CD4-positive, alpha-beta memory T cell (primary cell): ENCODE data around the gene RBKS. TPM values are rescaled to one million over a fixed set of nuclear protein-coding genes. Genes with fewer than 3 reads are reported as not detected.

Experiments
- CTCF ChIA-PET: fragments of 350-600 bp; sonication (Branson Sonifier 250); formaldehyde crosslinking; loops from one replicate; lab custom pipeline; 2021; ENCODE audit warnings: inconsistent platforms; ENCODE audit not compliant: partially characterized antibody; lab: Charles Lee
- POLR2A ChIA-PET: fragments of 350-600 bp; sonication (Branson Sonifier 250); formaldehyde crosslinking; loops from one replicate; lab custom pipeline; 2021; ENCODE audit not compliant: partially characterized antibody; lab: Charles Lee
- DNase-seq, 5 donors: peaks; one replicate each; pipeline versions ENCODE4 v3.0.0 to v3.0.0-alpha.2; 2020 to 2022; ENCODE audit warnings: mixed read lengths in 1 of 5
- H3K27ac ChIP-seq: one replicate; pipeline ENCODE4 v1.7.0; 2013; ENCODE audit warnings: low read depth, low read length
- H3K27me3 ChIP-seq: 2 replicates; pipeline ENCODE4 v1.7.0; 2013; ENCODE audit warnings: mild to moderate bottlenecking, low read length, moderate library complexity; ENCODE audit not compliant: insufficient read depth
- H3K36me3 ChIP-seq: 2 replicates; pipeline ENCODE4 v1.7.0; 2013; ENCODE audit warnings: mild to moderate bottlenecking, low read length, moderate library complexity; ENCODE audit not compliant: insufficient read depth
- H3K4me1 ChIP-seq: 2 replicates; pipeline ENCODE4 v1.7.0; 2013; ENCODE audit warnings: mild to moderate bottlenecking, low read length, moderate library complexity; ENCODE audit not compliant: insufficient read depth
- H3K4me3 ChIP-seq, 2 donors: one replicate each; pipeline ENCODE4 v1.7.0; 2013; ENCODE audit warnings: low read length in 2 of 2, mild to moderate bottlenecking in 1 of 2
- H3K9me3 ChIP-seq, 2 donors: one replicate each; pipeline ENCODE4 v1.7.0; 2013; ENCODE audit warnings: low read length in 2 of 2, control low read depth in 1 of 2; ENCODE audit not compliant: control insufficient read depth in 1 of 2
- H3K27ac Mint-ChIP-seq, 7 donors: one replicate each; pipeline ENCODE4 v1.8.0; 2020 to 2021; ENCODE audit warnings: mixed read lengths in 7 of 7, mild to moderate bottlenecking in 6 of 7, inconsistent platforms in 3 of 7, moderate library complexity in 3 of 7
- H3K27me3 Mint-ChIP-seq, 2 donors: one replicate each; pipeline ENCODE4 v1.8.0; 2020 to 2021; ENCODE audit warnings: mixed read lengths in 2 of 2
- H3K36me3 Mint-ChIP-seq, 2 donors: one replicate each; pipeline ENCODE4 v1.8.0; 2020 to 2021; ENCODE audit warnings: mixed read lengths in 2 of 2, inconsistent platforms in 1 of 2, mild to moderate bottlenecking in 1 of 2
- H3K4me1 Mint-ChIP-seq, 4 donors: one replicate each; pipeline ENCODE4 v1.8.0; 2020 to 2021; ENCODE audit warnings: mixed read lengths in 4 of 4, mild to moderate bottlenecking in 1 of 4
- H3K4me3 Mint-ChIP-seq, 8 donors: one replicate each; pipeline ENCODE4 v1.8.0; 2020 to 2021; ENCODE audit warnings: mixed read lengths in 8 of 8, mild to moderate bottlenecking in 7 of 8, moderate library complexity in 6 of 8, inconsistent platforms in 3 of 8
- H3K9me3 Mint-ChIP-seq, 8 donors: one replicate each; pipeline ENCODE4 v1.8.0; 2020 to 2021; ENCODE audit warnings: mixed read lengths in 8 of 8, mild to moderate bottlenecking in 5 of 8, inconsistent platforms in 3 of 8, moderate library complexity in 1 of 8
- intact Hi-C: fragments of 100-400 bp; cut with micrococcal nuclease; formaldehyde crosslinking; loops from one replicate; pipeline ENCODE4 v1.15.1; 2023
- polyA plus RNA-seq, 2 donors: library from polyadenylated mRNA; unstranded; fragments of 300-500 nt; fragmentation: Illumina TruSeq; gene quantifications; one replicate each; pipeline ENCODE4 v1.2.3, GENCODE V29; 2021
- total RNA-seq, 2 experiments: library from RNA; stranded (reverse); gene quantifications; one replicate each; pipeline ENCODE4 v1.2.3, GENCODE V29; 2021

Gene RBKS
- total and polyA plus RNA-seq, 4 experiments from 2014 or later, result 1.2 to 5.9 (median 2.1) TPM

GRCh38 chr2:27739058-27739373 lies 151.2 kb downstream of the RBKS start:
- H3K4me1 ChIP-seq, result peaks cover 6% of the 10 kb centered on the region
- intact Hi-C loops, result no loop called here
- no peak overlapping the region for H3K4me3 Mint-ChIP-seq
- H3K4me3 ChIP-seq, result no peak overlapping the region
- no peaks in the 10 kb centered on the region for H3K9me3 ChIP-seq
- H3K27ac Mint-ChIP-seq, result no peak overlapping the region
- H3K27me3 Mint-ChIP-seq, result peaks cover 1 to 2% of the 10 kb centered on the region in 2 donors
- DNase-seq, result no peak
- H3K27ac ChIP-seq, result no peak overlapping the region
- no peaks in the 10 kb centered on the region for H3K27me3 ChIP-seq
- no peaks in the 10 kb centered on the region for H3K36me3 ChIP-seq
- H3K9me3 Mint-ChIP-seq, result no peaks in the 10 kb centered on the region
- ChIA-PET CTCF (no interaction called here), POLR2A (no interaction called here)
- H3K4me1 Mint-ChIP-seq, result peaks cover 3 to 14% (median 9%) of the 10 kb centered on the region in 4 donors
- no peaks in the 10 kb centered on the region for H3K36me3 Mint-ChIP-seq

GRCh38 chr2:27738349-27739057 lies 151.7 kb downstream of the RBKS start:
- Mint-ChIP-seq H3K4me3 (no peak overlapping the region), H3K36me3 (no peaks in the 10 kb centered on the region), H3K4me1 (peaks cover 3 to 14% (median 9%) of the 10 kb centered on the region in 4 donors), H3K27ac (peak overlapping the region in 1 of 7 donors; percentile 2), H3K27me3 (peaks cover 1 to 2% of the 10 kb centered on the region in 2 donors), H3K9me3 (no peaks in the 10 kb centered on the region)
- Histone ChIP-seq H3K4me1 (peaks cover 6% of the 10 kb centered on the region), H3K4me3 (no peak overlapping the region), H3K27me3 (no peaks in the 10 kb centered on the region), H3K36me3 (no peaks in the 10 kb centered on the region), H3K27ac (no peak overlapping the region), H3K9me3 (no peaks in the 10 kb centered on the region)
- DNase-seq, result no peak
- intact Hi-C loops, result no loop called here
- ChIA-PET CTCF (interaction anchor here (2.2 kb wide), 1 partner anchor 16 kb away, joined by 6 read pairs; no protein-coding TSS in a partner anchor), POLR2A (no interaction called here)

GRCh38 chr2:27737676-27738348 lies 152.4 kb downstream of the RBKS start:
- DNase-seq, result no peak
- Mint-ChIP-seq H3K36me3 (no peaks in the 10 kb centered on the region), H3K27ac (no peak overlapping the region), H3K9me3 (no peaks in the 10 kb centered on the region), H3K4me3 (no peak overlapping the region), H3K27me3 (peaks cover 1% of the 10 kb centered on the region in 2 donors), H3K4me1 (peaks cover 3 to 14% (median 9%) of the 10 kb centered on the region in 4 donors)
- Histone ChIP-seq H3K27me3 (no peaks in the 10 kb centered on the region), H3K9me3 (no peaks in the 10 kb centered on the region), H3K36me3 (no peaks in the 10 kb centered on the region), H3K4me3 (no peak overlapping the region), H3K27ac (no peak overlapping the region), H3K4me1 (peaks cover 6% of the 10 kb centered on the region)
- ChIA-PET POLR2A (interaction anchor here (0.5 kb wide), 1 partner anchor 7 kb away, joined by 3 read pairs; no protein-coding TSS in a partner anchor), CTCF (interaction anchor here (2.2 kb wide), 1 partner anchor 15 kb away, joined by 6 read pairs; no protein-coding TSS in a partner anchor)
- intact Hi-C loops, result no loop called here

- Mint-ChIP-seq H3K4me1 (peaks cover 3 to 14% (median 9%) of the 10 kb centered on the region in 4 donors), H3K27ac (peak overlapping the region in 2 of 7 donors; percentile 47 to 77), H3K27me3 (peaks cover 0 to 1% of the 10 kb centered on the region in 2 donors), H3K36me3 (no peaks in the 10 kb centered on the region), H3K4me3 (peak overlapping the region in 6 of 8 donors; percentile 15 to 59 (median 34)), H3K9me3 (no peaks in the 10 kb centered on the region)
- Histone ChIP-seq H3K27me3 (no peaks in the 10 kb centered on the region), H3K4me3 (no peak overlapping the region), H3K4me1 (peaks cover 6% of the 10 kb centered on the region), H3K9me3 (no peaks in the 10 kb centered on the region), H3K36me3 (no peaks in the 10 kb centered on the region), H3K27ac (no peak overlapping the region)
- no peak for DNase-seq
- POLR2A ChIA-PET, result no interaction called here
- CTCF ChIA-PET, result interaction anchor here (2.2 kb wide), 1 partner anchor 14 kb away, joined by 6 read pairs; no protein-coding TSS in a partner anchor
- intact Hi-C loops, result no loop called here
Measured at GRCh38 chr2:27736890-27737204, 153.3 kb downstream of the RBKS start.

- Histone ChIP-seq H3K4me1 (peaks cover 6% of the 10 kb centered on the region), H3K4me3 (peak overlapping the region; percentile 22 to 49), H3K9me3 (no peaks in the 10 kb centered on the region), H3K36me3 (no peaks in the 10 kb centered on the region), H3K27ac (no peak overlapping the region), H3K27me3 (no peaks in the 10 kb centered on the region)
- no peak for DNase-seq
- no peaks in the 10 kb centered on the region for H3K9me3 Mint-ChIP-seq
- no peaks in the 10 kb centered on the region for H3K36me3 Mint-ChIP-seq
- H3K27ac Mint-ChIP-seq, result peak overlapping the region in 4 of 7 donors; percentile 12 to 68 (median 55)
- ChIA-PET POLR2A (no interaction called here), CTCF (interaction anchor here (2.2 kb wide), 1 partner anchor 14 kb away, joined by 6 read pairs; no protein-coding TSS in a partner anchor)
- intact Hi-C loops, result no loop called here
- peaks cover 0 to 1% of the 10 kb centered on the region in 2 donors for H3K27me3 Mint-ChIP-seq
- peaks cover 3 to 14% (median 9%) of the 10 kb centered on the region in 4 donors for H3K4me1 Mint-ChIP-seq
- peak overlapping the region; percentile 45 to 75 (median 71) for H3K4me3 Mint-ChIP-seq
Measured at GRCh38 chr2:27736031-27736889, 153.9 kb downstream of the RBKS start.

- Mint-ChIP-seq H3K4me3 (peak overlapping the region; percentile 41 to 78 (median 74)), H3K9me3 (no peaks in the 10 kb centered on the region), H3K27ac (peak overlapping the region in 3 of 7 donors; percentile 16 to 66 (median 62)), H3K27me3 (no peaks in the 10 kb centered on the region), H3K4me1 (peaks cover 3 to 14% (median 9%) of the 10 kb centered on the region in 4 donors), H3K36me3 (no peaks in the 10 kb centered on the region)
- H3K4me3 ChIP-seq, result peak overlapping the region; percentile 22 to 49
- peak; percentile 20 to 48 (median 29) for DNase-seq
- no peak overlapping the region for H3K27ac ChIP-seq
- H3K27me3 ChIP-seq, result no peaks in the 10 kb centered on the region
- POLR2A ChIA-PET, result interaction anchor here (1.0 kb wide), 1 partner anchor 36 kb away, joined by 5 read pairs; the partner anchor contains the start of gene MRPL33
- CTCF ChIA-PET, result interaction anchor here (1.0 kb wide), 1 partner anchor 13 kb away, joined by 3 read pairs; no protein-coding TSS in a partner anchor
- H3K9me3 ChIP-seq, result no peaks in the 10 kb centered on the region
- H3K36me3 ChIP-seq, result no peaks in the 10 kb centered on the region
- peaks cover 6% of the 10 kb centered on the region for H3K4me1 ChIP-seq
- intact Hi-C loops, result no loop called here
Measured at GRCh38 chr2:27735263-27735904, 154.8 kb downstream of the RBKS start.
